PC-9 (cell line): ENCODE data around the gene CTPS2.

Experiments used
- EZH2 ChIP-seq: fragments of 200-600 bp; sonication (generic); IDR thresholded peaks from 2 replicates; pipeline ENCODE4 v1.8.0; 2017; ENCODE audit warnings: antibody characterized with exemption, low read depth
- TF ChIP-seq, protein P1 (sequence below): fragments of 200-600 bp; sonication (generic); conservative IDR thresholded peaks from 2 replicates; pipeline ENCODE4 v1.6.1; 2017; ENCODE audit warnings: mixed run types, antibody characterized with exemption, mild to moderate bottlenecking, moderate library complexity

DNA sequence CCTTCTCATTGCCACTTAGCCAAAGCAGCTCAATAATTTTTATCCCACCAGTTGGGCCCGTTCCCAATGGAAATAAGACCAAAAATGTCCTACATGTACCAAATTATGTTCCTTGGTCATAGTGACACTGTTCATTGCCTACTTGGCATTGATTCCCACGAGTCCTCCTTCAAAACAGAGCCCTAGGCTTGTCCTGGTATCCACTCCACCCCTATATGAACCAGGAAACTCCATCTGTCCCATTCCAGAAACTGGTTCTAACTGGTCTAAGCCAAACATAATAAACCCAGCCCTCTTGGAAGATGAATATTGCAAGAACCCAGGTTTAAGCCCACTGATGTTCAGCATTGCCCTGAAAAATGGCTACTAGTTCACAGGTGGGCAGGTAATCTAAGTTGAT is 93.4 kb downstream of the CTPS2 start:
- no peak for TF ChIP-seq EZH2
- TF ChIP-seq, protein P1, sequence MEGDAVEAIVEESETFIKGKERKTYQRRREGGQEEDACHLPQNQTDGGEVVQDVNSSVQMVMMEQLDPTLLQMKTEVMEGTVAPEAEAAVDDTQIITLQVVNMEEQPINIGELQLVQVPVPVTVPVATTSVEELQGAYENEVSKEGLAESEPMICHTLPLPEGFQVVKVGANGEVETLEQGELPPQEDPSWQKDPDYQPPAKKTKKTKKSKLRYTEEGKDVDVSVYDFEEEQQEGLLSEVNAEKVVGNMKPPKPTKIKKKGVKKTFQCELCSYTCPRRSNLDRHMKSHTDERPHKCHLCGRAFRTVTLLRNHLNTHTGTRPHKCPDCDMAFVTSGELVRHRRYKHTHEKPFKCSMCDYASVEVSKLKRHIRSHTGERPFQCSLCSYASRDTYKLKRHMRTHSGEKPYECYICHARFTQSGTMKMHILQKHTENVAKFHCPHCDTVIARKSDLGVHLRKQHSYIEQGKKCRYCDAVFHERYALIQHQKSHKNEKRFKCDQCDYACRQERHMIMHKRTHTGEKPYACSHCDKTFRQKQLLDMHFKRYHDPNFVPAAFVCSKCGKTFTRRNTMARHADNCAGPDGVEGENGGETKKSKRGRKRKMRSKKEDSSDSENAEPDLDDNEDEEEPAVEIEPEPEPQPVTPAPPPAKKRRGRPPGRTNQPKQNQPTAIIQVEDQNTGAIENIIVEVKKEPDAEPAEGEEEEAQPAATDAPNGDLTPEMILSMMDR: no peak
